Measurements from ENCODE around the gene ZNF365. TPM values are rescaled to one million over a fixed set of nuclear protein-coding genes. Genes with fewer than 3 reads are reported as not detected.

The ZNF365 gene
- total RNA-seq, 2 experiments from 2014 or later, result 0.09 to 0.32 TPM

Other genes with a start within 250 kb of the ZNF365 start
- gene RTKN2, start 105.5 kb upstream of the ZNF365 start, total RNA-seq, result 1 to 10 TPM; 4.8 TPM

Data from activated CD4-positive, alpha-beta T cell treated with anti-CD3 and anti-CD28 coated beads for 36 hours (primary cell).